HepG2 (cell line): ENCODE data around the gene MCM10. TPM values are rescaled to one million over a fixed set of nuclear protein-coding genes. Genes with fewer than 3 reads are reported as not detected.

Source experiments
- KAT7 ChIP-seq: IDR thresholded peaks from 2 replicates; pipeline ENCODE4 v1.6.1; 2018; ENCODE audit warnings: borderline replicate concordance, missing compliant biosample characterization
- MIER2 ChIP-seq: IDR thresholded peaks from 2 replicates; pipeline ENCODE4 v1.6.1; 2016; ENCODE audit warnings: missing biosample characterization, missing genetic modification reagents
- NFYC ChIP-seq: IDR thresholded peaks from 2 replicates; pipeline ENCODE4 v1.6.1; 2016; ENCODE audit warnings: missing genetic modification reagents, missing compliant biosample characterization
- NR2C2 ChIP-seq: sonication (generic); formaldehyde crosslinking; IDR thresholded peaks from 2 replicates; pipeline ENCODE4 v1.4.0; 2020; ENCODE audit warnings: missing genetic modification reagents, mild to moderate bottlenecking, moderate library complexity, borderline replicate concordance
- PHF20 ChIP-seq: sonication (generic); formaldehyde crosslinking; IDR thresholded peaks from 2 replicates; pipeline ENCODE4 v1.5.0; 2020; ENCODE audit warnings: mild to moderate bottlenecking, missing genetic modification reagents
- PHF8 ChIP-seq: sonication (generic); formaldehyde crosslinking; IDR thresholded peaks from 2 replicates; pipeline ENCODE4 v1.5.0; 2020; ENCODE audit warnings: missing genetic modification reagents
- SALL2 ChIP-seq: sonication (generic); formaldehyde crosslinking; IDR thresholded peaks from 2 replicates; pipeline ENCODE4 v1.8.1; 2023; ENCODE audit warnings: mild to moderate bottlenecking, missing genetic modification reagents, inconsistent platforms
- SAP130 ChIP-seq: IDR thresholded peaks from 2 replicates; pipeline ENCODE4 v1.6.1; 2016; ENCODE audit warnings: low read depth
- SMC3 ChIP-seq: IDR thresholded peaks from 2 replicates; pipeline ENCODE4 v1.6.1; 2011; ENCODE audit warnings: low read length, improper control_type of control experiment
- SMYD3 ChIP-seq: sonication (generic); formaldehyde crosslinking; IDR thresholded peaks from 2 replicates; pipeline ENCODE4 v1.8.1; 2023; ENCODE audit warnings: mild to moderate bottlenecking, missing genetic modification reagents
- TARDBP ChIP-seq: sonication (generic); formaldehyde crosslinking; IDR thresholded peaks from 2 replicates; pipeline ENCODE4 v1.8.0; 2022; ENCODE audit warnings: mild to moderate bottlenecking, missing genetic modification reagents
- TCF12 ChIP-seq, 2 experiments: fragments of 450-650 bp in 1 of 2; sonication (generic) in 1 of 2; formaldehyde crosslinking in 1 of 2; IDR thresholded peaks; 2 replicates each; pipeline versions ENCODE4 v1.6.1 to v1.8.0; 2017 to 2022; ENCODE audit warnings: antibody characterized with exemption in 1 of 2, mild to moderate bottlenecking in 1 of 2, missing genetic modification reagents in 1 of 2, moderate library complexity in 1 of 2
- TRIM24 ChIP-seq: sonication (generic); formaldehyde crosslinking; IDR thresholded peaks from 2 replicates; pipeline ENCODE4 v1.8.0; 2022; ENCODE audit warnings: mild to moderate bottlenecking, missing genetic modification reagents
- U2AF1 ChIP-seq: fragments of 200-400 bp; formaldehyde crosslinking; optimal IDR thresholded peaks from 2 replicates; pipeline ENCODE3; 2017; ENCODE audit warnings: mild to moderate bottlenecking, low read depth, low read length
- ZNF274 ChIP-seq: sonication (generic); formaldehyde crosslinking; IDR thresholded peaks from 2 replicates; pipeline ENCODE4 v1.5.1; 2020; ENCODE audit warnings: mild to moderate bottlenecking, missing genetic modification reagents
- ZNF562 ChIP-seq: sonication (generic); formaldehyde crosslinking; IDR thresholded peaks from 2 replicates; pipeline ENCODE4 v1.8.0; 2022; ENCODE audit warnings: missing genetic modification reagents, borderline replicate concordance
- polyA plus RNA-seq, 8 experiments: library from polyadenylated mRNA; depleted of rRNA in 3 of 8; stranded (reverse) in 7 of 8; unstranded in 1 of 8; fragments of >200 nt; fragmentation: Illumina TruSeq in 4 of 8; extraction: Trizol in 4 of 8; gene quantifications; 2 replicates each; pipeline versions ENCODE4 v1.2.1 to v1.2.3, GENCODE V29; 2011 to 2016; ENCODE audit warnings: low read depth in 4 of 8, missing spikeins in 1 of 8, mixed read lengths in 1 of 8; ENCODE audit not compliant: insufficient read depth in 1 of 8
- total RNA-seq, 5 experiments: library from RNA; depleted of rRNA; stranded (reverse); fragments of >200 nt; fragmentation: Illumina TruSeq; extraction: Trizol; gene quantifications; 2 replicates each; pipeline ENCODE4 v1.2.3, GENCODE V29; 2016; ENCODE audit warnings: low read depth in 1 of 5
- TF ChIP-seq, protein P1 (sequence below): sonication (generic); formaldehyde crosslinking; IDR thresholded peaks from 2 replicates; pipeline ENCODE4 v1.4.0; 2020; ENCODE audit warnings: missing genetic modification reagents
- TF ChIP-seq, protein P2 (sequence below): sonication (generic); formaldehyde crosslinking; IDR thresholded peaks from 2 replicates; pipeline ENCODE4 v1.5.1; 2020; ENCODE audit warnings: mild to moderate bottlenecking, moderate library complexity, missing genetic modification reagents

The MCM10 gene
- total and polyA plus RNA-seq, 2 of the 13 experiments (the other 11 are each of a cell fraction or from before 2014, with no cell fraction given) = 2.8 to 31.3 TPM

DNA sequence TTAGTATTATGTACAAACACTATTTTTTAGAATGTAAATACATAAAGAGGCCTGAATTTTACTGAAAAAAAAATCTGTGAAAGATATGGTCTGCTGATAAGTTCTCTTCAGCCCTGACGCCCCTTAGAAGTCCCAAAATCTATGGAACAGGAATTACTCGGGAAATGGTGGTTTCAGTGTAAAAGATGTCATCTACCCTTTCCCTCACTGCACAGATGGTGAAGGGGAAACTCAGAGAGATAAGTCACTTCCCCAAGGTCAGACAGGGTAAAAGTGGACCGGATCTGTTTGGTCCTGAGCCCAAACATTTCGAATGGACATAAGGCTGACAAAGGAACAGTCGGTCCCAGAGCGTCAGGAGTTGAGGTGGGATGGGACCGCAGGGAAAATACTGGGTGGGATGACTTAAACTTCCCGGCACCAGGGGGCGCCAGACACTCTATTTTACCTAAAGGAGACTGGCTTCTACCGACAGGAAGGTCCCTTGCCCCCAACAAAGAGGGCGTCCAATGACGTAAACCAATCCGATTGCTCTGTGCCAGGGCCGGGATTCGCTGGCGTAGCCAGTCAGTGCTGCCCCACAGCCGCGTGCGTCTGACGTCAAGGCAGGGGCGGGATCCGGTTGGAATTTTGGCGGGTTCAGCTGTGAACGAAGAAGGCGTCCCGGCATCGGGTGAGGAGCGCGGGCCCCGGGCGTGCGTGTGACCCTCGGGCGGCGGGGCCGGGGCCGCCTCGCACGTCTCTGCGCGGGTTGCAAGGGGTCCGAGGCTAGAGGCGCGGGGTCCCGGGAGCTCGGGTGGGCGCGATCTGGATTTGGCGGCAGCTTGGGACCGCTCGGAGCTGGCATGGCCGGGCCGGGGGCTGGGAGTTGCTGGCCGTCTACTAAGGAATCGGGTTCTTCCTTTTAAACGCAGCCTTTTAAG is at the start of gene MCM10 (continued):
- TF ChIP-seq KAT7 (CRISPR knock-in tag) = no peak; the same call in 1 of the 2 replicates
- TF ChIP-seq, protein P1, sequence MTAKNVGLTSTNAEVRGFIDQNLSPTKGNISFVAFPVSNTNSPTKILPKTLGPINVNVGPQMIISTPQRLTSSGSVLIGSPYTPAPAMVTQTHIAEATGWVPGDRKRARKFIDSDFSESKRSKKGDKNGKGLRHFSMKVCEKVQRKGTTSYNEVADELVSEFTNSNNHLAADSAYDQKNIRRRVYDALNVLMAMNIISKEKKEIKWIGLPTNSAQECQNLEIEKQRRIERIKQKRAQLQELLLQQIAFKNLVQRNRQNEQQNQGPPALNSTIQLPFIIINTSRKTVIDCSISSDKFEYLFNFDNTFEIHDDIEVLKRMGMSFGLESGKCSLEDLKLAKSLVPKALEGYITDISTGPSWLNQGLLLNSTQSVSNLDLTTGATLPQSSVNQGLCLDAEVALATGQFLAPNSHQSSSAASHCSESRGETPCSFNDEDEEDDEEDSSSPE (CRISPR knock-in tag) = peak; percentile 99
- TF ChIP-seq PHF20 = peak; percentile 55; the same call in 1 of the 2 replicates
- no peak for TF ChIP-seq ZNF274
- TF ChIP-seq MIER2 (CRISPR knock-in tag) = 0 out of 2 replicates have a peak, but pooled peaks have one; percentile 32
- no peak for TF ChIP-seq TRIM24
- TF ChIP-seq, protein P2, sequence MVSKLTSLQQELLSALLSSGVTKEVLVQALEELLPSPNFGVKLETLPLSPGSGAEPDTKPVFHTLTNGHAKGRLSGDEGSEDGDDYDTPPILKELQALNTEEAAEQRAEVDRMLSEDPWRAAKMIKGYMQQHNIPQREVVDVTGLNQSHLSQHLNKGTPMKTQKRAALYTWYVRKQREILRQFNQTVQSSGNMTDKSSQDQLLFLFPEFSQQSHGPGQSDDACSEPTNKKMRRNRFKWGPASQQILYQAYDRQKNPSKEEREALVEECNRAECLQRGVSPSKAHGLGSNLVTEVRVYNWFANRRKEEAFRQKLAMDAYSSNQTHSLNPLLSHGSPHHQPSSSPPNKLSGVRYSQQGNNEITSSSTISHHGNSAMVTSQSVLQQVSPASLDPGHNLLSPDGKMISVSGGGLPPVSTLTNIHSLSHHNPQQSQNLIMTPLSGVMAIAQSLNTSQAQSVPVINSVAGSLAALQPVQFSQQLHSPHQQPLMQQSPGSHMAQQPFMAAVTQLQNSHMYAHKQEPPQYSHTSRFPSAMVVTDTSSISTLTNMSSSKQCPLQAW (CRISPR knock-in tag) = peak; percentile 79
- TF ChIP-seq TARDBP (CRISPR knock-in tag) = peak; percentile 59; the same call in 1 of the 2 replicates
- TF ChIP-seq NFYC = peak; percentile 94
- TF ChIP-seq SMC3 = peak; percentile 74; the same call in 1 of the 2 replicates
- no peak for TF ChIP-seq TCF12 (IDR thresholded peaks at IDR 0.05)
- TF ChIP-seq TCF12 (CRISPR knock-in tag; IDR thresholded peaks at IDR 0.05) = no peak
- TF ChIP-seq SAP130 = peak; percentile 100
- TF ChIP-seq SALL2 = peak; percentile 78
- TF ChIP-seq U2AF1 = peak; percentile 53
- peak; percentile 77; the same call in 1 of the 2 replicates for TF ChIP-seq SMYD3
- TF ChIP-seq ZNF562 (CRISPR knock-in tag) = no peak
- TF ChIP-seq NR2C2 = no peak; the same call in 1 of the 2 replicates
- peak; percentile 73 for TF ChIP-seq PHF8
